HCT116 (cell line): ENCODE results near the gene MORN5.

ENCODE experiments used
- CBX3 ChIP-seq: IDR thresholded peaks from 2 replicates; pipeline ENCODE4 v1.6.1; 2012; ENCODE audit warnings: low read depth
- ELF1 ChIP-seq: IDR thresholded peaks from 2 replicates; pipeline ENCODE4 v1.6.1; 2012; ENCODE audit warnings: low read depth, borderline replicate concordance
- EZH2 ChIP-seq: fragments of 200-600 bp; sonication (generic); IDR thresholded peaks from 2 replicates; pipeline ENCODE4 v1.6.1; 2017; ENCODE audit warnings: antibody characterized with exemption, mixed run types
- JUND ChIP-seq: IDR thresholded peaks from 2 replicates; pipeline ENCODE4 v1.6.1; 2012
- POLR2A ChIP-seq: IDR thresholded peaks from 2 replicates; pipeline ENCODE4 v1.7.0; 2011; ENCODE audit warnings: borderline replicate concordance; ENCODE audit not compliant: insufficient read depth, insufficient read length; ENCODE audit errors: extremely low read depth
- RAD21 ChIP-seq: IDR thresholded peaks from 2 replicates; pipeline ENCODE4 v1.6.1; 2012; ENCODE audit warnings: low read depth, mild to moderate bottlenecking
- SIN3A ChIP-seq: IDR thresholded peaks from 2 replicates; pipeline ENCODE4 v1.6.1; 2012; ENCODE audit warnings: low read depth
- SP1 ChIP-seq: IDR thresholded peaks from 2 replicates; pipeline ENCODE4 v1.6.1; 2012; ENCODE audit warnings: low read depth
- YY1 ChIP-seq: IDR thresholded peaks from 2 replicates; pipeline ENCODE4 v1.6.1; 2011; ENCODE audit warnings: low read length, low read depth, moderate library complexity, mild to moderate bottlenecking; ENCODE audit not compliant: insufficient replicate concordance; ENCODE audit errors: extremely low read depth
- TF ChIP-seq, protein P1 (sequence below), 3 experiments: fragments of 200-600 bp in 1 of 3; sonication (generic) in 1 of 3; IDR thresholded peaks in 2 of 3; conservative IDR thresholded peaks in 1 of 3; 2 replicates each; pipeline ENCODE4 v1.5.1; 2012 to 2017; ENCODE audit warnings: low read depth in 2 of 3, low read length in 2 of 3, antibody characterized with exemption in 1 of 3, borderline replicate concordance in 1 of 3, control low read depth in 1 of 3, mild to moderate bottlenecking in 1 of 3, mixed read lengths in 1 of 3, mixed run types in 1 of 3, moderate library complexity in 1 of 3; ENCODE audit not compliant: insufficient read depth in 1 of 3
- TF ChIP-seq, protein P2 (sequence below): IDR thresholded peaks from 2 replicates; pipeline ENCODE4 v1.6.1; 2012
- TF ChIP-seq, protein P3 (sequence below): IDR thresholded peaks from 2 replicates; pipeline ENCODE4 v1.6.1; 2012; ENCODE audit warnings: low read depth

DNA sequence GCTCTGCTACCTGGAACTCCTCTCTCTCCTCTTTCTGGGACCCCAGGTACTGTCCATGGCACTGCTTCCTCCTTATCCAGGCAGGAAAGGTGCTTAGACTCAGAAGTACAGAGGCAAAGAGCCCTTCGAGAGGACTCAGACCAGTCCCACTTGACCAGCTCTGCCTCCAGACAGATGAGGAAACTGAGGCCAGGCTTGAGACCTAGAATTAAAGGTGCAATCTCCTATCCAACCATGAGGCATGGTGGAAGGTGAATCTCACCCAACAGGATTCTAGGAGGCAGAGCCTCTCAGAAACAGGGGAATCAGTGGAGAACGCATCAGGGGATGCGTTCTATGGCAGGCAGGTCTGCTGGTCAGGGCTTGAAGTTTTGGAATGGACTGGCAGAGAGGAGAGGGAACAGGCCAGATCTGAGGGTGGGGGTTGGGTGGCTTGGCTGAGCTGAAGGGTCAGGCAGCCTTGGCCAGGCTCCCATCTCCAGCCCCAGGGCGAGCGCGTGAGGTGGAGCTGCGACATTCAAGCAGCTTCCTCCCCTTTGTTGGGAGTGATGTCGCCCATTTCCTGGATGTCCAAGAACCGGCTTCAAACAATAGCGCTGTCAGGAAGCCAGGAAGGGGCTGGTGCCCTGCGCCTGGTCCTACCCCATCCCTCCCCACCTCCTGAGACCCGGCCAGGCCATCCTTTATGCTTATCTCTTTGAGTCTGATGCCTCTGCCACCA is 26.3 kb upstream of the MORN5 start:
- TF ChIP-seq, protein P1, sequence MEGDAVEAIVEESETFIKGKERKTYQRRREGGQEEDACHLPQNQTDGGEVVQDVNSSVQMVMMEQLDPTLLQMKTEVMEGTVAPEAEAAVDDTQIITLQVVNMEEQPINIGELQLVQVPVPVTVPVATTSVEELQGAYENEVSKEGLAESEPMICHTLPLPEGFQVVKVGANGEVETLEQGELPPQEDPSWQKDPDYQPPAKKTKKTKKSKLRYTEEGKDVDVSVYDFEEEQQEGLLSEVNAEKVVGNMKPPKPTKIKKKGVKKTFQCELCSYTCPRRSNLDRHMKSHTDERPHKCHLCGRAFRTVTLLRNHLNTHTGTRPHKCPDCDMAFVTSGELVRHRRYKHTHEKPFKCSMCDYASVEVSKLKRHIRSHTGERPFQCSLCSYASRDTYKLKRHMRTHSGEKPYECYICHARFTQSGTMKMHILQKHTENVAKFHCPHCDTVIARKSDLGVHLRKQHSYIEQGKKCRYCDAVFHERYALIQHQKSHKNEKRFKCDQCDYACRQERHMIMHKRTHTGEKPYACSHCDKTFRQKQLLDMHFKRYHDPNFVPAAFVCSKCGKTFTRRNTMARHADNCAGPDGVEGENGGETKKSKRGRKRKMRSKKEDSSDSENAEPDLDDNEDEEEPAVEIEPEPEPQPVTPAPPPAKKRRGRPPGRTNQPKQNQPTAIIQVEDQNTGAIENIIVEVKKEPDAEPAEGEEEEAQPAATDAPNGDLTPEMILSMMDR (IDR thresholded peaks at IDR 0.05 in 2 of 3, conservative IDR thresholded peaks at IDR 0.05 in 1 of 3; ENCODE audit: borderline replicate concordance in 1 of 3, insufficient read depth in 1 of 3, low read depth in 2 of 3, low read length in 2 of 3), result no peak
- TF ChIP-seq POLR2A (no peak), JUND (no peak), RAD21 (no peak), YY1 (no peak), EZH2 (no peak), SP1 (no peak), ELF1 (no peak), CBX3 (no peak), SIN3A (no peak)
- TF ChIP-seq, protein P2, sequence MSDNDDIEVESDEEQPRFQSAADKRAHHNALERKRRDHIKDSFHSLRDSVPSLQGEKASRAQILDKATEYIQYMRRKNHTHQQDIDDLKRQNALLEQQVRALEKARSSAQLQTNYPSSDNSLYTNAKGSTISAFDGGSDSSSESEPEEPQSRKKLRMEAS, result no peak
- TF ChIP-seq, protein P3, sequence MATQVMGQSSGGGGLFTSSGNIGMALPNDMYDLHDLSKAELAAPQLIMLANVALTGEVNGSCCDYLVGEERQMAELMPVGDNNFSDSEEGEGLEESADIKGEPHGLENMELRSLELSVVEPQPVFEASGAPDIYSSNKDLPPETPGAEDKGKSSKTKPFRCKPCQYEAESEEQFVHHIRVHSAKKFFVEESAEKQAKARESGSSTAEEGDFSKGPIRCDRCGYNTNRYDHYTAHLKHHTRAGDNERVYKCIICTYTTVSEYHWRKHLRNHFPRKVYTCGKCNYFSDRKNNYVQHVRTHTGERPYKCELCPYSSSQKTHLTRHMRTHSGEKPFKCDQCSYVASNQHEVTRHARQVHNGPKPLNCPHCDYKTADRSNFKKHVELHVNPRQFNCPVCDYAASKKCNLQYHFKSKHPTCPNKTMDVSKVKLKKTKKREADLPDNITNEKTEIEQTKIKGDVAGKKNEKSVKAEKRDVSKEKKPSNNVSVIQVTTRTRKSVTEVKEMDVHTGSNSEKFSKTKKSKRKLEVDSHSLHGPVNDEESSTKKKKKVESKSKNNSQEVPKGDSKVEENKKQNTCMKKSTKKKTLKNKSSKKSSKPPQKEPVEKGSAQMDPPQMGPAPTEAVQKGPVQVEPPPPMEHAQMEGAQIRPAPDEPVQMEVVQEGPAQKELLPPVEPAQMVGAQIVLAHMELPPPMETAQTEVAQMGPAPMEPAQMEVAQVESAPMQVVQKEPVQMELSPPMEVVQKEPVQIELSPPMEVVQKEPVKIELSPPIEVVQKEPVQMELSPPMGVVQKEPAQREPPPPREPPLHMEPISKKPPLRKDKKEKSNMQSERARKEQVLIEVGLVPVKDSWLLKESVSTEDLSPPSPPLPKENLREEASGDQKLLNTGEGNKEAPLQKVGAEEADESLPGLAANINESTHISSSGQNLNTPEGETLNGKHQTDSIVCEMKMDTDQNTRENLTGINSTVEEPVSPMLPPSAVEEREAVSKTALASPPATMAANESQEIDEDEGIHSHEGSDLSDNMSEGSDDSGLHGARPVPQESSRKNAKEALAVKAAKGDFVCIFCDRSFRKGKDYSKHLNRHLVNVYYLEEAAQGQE, result no peak
